HG02885 (cell line): ENCODE results near the gene APLP2.

Experiments used
- ATAC-seq: cut with Tn5 transposase; IDR thresholded peaks from one replicate; pipeline ENCODE4 v1.9.1; 2021; ENCODE audit warnings: mild to moderate bottlenecking; ENCODE audit not compliant: unreplicated experiment, poor library complexity

Gene APLP2

GRCh38 chr11:130112071-130112830 is 42.6 kb downstream of the APLP2 start:
- ATAC-seq, result no peak

GRCh38 chr11:130114281-130114680 is 44.6 kb downstream of the APLP2 start:
- no peak for ATAC-seq

GRCh38 chr11:130114726-130115125 is 45.0 kb downstream of the APLP2 start:
- ATAC-seq, result no peak

DNA sequence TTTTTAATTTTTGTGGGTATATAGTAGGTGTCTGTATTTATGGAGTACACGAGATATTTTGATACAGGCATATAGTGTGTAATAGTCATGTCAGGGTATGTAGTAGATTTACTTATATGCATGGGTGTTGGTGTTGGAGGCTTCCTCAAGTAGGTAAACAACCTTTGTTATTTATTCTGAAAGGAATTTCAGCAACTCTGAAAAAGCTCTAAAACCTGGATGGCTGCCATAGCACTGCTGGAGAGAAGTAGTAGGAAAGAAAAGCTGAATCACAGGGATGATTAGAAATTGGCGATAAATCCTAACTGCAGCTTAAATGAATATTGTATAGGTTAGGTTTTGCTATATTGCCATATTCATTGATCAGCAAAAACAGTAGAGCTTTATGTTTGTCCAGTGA is 45.5 kb downstream of the APLP2 start:
- no peak for ATAC-seq

GRCh38 chr11:130118165-130118564 is 48.5 kb downstream of the APLP2 start:
- ATAC-seq, result peak; percentile 90

- peak; percentile 42 for ATAC-seq
Observed at GRCh38 chr11:130118636-130119387, 49.1 kb downstream of the APLP2 start.

GRCh38 chr11:130120045-130120444 is 50.4 kb downstream of the APLP2 start:
- no peak for ATAC-seq

- no peak for ATAC-seq
Observed at GRCh38 chr11:130121445-130121978, 51.8 kb downstream of the APLP2 start.

GRCh38 chr11:130122141-130122575 is 52.5 kb downstream of the APLP2 start:
- no peak for ATAC-seq

DNA sequence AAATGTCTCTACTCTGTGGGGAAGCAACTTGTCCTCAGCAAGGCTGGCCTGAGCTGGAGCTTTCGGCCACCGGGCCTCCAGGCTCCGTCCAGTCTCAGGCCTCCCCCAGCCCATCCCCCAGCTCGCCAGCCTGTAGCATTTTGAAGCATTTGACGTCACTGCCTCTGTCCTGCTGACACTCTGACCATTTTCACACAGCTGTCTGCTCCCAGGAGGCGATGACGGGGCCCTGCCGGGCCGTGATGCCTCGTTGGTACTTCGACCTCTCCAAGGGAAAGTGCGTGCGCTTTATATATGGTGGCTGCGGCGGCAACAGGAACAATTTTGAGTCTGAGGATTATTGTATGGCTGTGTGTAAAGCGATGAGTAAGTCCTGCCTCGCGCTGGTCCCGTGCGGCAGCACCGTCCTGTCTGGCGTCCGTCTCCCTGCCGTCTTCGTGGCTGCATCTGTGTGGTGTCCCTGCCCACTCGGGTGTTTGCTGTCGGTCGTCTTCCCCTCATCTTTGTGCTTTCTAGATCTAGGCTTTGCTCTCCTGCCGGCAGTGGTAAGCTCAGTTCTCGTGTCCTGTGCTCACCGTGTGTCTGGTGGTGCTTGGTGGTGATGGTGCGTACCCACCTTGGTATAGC is 53.8 kb downstream of the APLP2 start:
- no peak for ATAC-seq

- ATAC-seq, result no peak
Observed at GRCh38 chr11:130124096-130124495, 54.4 kb downstream of the APLP2 start.

- ATAC-seq, result no peak
Observed at GRCh38 chr11:130125638-130126037, 55.9 kb downstream of the APLP2 start.

DNA sequence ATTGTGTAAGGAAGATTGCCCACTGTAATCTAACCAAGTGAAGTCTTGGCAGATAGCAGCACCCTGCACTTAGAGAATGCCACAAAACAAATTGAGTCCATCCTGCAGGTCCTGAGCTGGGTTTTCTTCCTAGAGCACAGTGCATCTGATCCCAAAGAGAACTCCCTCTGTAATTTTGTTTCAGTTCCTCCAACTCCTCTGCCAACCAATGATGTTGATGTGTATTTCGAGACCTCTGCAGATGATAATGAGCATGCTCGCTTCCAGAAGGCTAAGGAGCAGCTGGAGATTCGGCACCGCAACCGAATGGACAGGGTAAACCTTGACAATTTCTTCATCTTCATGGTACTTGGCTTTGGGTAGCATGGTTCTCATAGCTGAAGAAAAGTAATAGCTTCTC is 56.8 kb downstream of the APLP2 start:
- no peak for ATAC-seq

DNA sequence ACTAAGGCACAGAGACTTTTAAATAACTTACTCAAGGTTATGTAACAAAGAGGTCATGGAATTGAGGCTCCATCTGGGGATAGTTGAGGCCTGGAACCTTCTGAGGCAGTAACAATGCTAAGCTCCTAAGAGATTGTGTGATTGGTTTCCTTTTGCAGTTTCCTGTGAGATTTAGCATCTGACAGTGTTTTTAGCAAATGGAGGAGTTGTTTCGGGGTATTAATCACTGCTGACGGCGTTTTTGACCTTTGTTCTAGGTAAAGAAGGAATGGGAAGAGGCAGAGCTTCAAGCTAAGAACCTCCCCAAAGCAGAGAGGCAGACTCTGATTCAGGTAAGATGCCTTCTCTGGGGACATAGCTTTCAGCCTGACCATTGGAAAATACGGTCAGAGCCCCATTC is 57.8 kb downstream of the APLP2 start:
- no peak for ATAC-seq

DNA sequence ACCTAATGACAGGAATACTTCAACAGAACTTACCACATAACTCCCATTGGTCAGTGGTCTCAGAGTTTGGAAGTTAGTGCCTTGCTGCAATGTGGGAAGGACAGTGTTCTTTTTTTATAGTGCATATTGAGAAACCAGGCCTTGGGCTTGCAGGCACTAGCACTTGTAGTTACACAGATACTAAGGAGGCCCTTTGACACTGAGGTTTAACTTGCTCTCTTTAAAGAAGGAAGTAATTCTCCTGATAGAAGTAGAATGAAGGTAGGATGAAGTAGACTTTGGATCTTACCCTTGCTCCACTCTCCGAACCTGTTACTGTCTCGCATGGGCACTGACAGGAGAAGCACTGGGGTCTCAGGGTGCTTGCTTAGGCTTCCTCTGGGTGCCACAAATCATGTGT is 58.9 kb downstream of the APLP2 start:
- no peak for ATAC-seq

- ATAC-seq, result no peak
Observed at GRCh38 chr11:130129922-130130321, 60.2 kb downstream of the APLP2 start.

DNA sequence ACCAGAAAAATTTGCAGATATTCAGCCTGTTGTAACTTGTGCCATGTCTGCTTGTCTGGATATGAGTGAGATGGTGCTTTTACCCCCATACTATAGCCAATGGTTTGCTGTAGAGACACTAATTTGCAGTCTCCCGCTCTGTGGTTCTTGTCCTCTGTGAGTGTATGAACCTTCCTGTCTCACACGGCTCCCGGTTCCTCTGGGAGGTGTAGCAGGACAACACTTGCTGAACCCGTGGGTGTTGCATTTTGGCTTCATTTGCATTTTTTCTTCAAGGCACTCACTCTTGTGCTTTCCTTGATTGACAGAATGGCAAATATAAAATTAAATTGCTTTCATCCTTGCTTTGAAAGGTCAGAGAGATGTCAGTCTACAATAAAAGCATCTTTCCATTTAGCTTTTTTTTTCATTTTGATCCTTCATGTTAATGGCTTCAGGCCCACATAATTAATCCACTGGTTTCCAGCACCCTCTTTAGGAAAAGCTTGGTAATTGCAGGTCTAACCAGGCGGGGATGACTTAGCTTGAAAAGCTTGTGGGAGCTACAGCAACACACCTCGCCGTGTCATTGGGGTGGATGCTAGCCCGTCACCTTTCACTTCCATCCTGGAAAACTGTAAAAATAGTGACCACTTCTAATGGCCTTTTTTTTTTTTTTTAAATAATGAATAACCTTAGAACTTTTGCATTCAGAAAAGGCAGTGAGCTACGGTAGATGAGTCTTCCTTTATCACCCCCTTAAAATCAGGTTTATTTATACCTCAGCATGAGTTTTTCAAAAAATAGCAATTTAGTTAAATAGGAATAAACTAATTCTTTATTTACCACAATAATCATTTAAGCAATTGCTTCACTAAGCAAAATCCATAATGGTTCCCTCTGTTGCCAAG is 62.5 kb downstream of the APLP2 start:
- peak; percentile 78 for ATAC-seq

DNA sequence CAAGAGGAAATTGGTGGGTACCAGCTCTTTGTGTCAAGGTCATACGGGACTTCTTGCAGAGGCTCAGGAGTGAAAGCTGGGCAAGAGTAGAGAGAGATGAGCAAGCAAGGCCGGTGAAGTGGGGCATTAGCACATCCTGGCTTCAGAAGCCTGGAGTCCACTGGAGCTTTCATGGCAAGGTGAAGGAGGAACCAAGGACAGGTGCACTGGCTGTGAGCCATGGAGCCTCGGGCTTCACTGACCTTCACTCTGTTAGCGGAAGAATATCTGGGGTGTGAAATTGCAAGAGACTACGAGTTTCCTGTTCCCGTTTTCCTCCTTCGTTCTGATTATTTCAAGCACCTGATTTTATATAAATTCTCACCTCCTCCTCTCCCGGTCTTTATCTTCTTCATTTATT is 64.0 kb downstream of the APLP2 start:
- ATAC-seq, result no peak

- no peak for ATAC-seq
Observed at GRCh38 chr11:130136107-130136506, 66.4 kb downstream of the APLP2 start.

DNA sequence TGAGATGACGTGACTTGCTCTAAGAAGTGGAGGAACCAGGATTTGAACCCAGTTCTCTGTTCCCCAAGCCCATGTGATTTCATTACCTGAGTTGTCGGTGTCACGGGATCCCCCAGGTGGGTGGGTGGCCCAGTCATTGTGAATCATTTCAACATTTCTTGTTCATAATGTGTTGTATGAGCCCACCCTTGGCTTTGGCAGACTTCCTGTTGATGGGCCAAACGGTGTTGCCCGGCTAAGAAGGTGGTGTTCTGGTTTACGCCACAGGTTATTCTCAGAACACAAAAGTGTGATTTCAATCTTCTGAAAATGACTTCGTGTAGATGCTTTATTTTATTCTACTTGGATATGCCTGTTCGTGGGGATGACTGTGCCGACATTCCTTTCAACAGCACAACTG is 68.3 kb downstream of the APLP2 start:
- ATAC-seq, result no peak
